HEK293T (cell line): ENCODE measurements around the gene ADAMTS3.

Source experiments
- CTBP1 ChIP-seq: fragments of 450-650 bp; IDR thresholded peaks from 2 replicates; pipeline ENCODE4 v1.6.1; 2016; ENCODE audit warnings: borderline replicate concordance
- L3MBTL2 ChIP-seq: fragments of 450-650 bp; conservative IDR thresholded peaks from 2 replicates; pipeline ENCODE4 v1.6.1; 2016; ENCODE audit warnings: mild to moderate bottlenecking
- LEF1 ChIP-seq: fragments of 450-650 bp; IDR thresholded peaks from 2 replicates; pipeline ENCODE4 v1.6.1; 2017; ENCODE audit warnings: mild to moderate bottlenecking, borderline replicate concordance
- NFRKB ChIP-seq: fragments of 450-650 bp; IDR thresholded peaks from 2 replicates; pipeline ENCODE4 v1.6.1; 2016; ENCODE audit warnings: mild to moderate bottlenecking, moderate library complexity
- SP1 ChIP-seq: fragments of 450-650 bp; IDR thresholded peaks from 2 replicates; pipeline ENCODE4 v1.6.1; 2017
- SUZ12 ChIP-seq: fragments of 450-650 bp; IDR thresholded peaks from 2 replicates; pipeline ENCODE4 v1.6.1; 2016; ENCODE audit warnings: mild to moderate bottlenecking
- TARDBP ChIP-seq: fragments of 450-650 bp; IDR thresholded peaks from 2 replicates; pipeline ENCODE4 v1.6.1; 2016
- ZNF384 ChIP-seq: fragments of 450-650 bp; IDR thresholded peaks from 2 replicates; pipeline ENCODE4 v1.6.1; 2016

DNA sequence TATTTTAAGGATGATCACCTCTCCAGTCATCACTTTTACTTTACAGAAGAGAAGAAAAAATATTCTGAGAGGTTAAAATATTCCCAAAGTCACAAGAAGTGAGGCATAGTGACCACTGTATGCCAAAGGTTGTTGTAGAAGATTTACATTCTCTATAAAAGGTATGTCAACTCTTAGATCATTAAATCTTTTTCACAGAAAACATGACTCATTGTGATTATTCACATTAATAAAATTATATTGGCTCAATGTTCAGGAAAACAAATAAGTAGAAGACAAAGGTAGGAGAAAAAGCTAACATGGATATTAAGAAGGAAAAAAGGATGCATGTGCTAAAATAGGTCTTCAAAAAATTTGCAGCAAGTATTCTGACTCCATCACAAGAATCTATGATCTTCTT lies 82.0 kb downstream of the ADAMTS3 start:
- no peak for TF ChIP-seq CTBP1
- no peak for TF ChIP-seq TARDBP
- TF ChIP-seq LEF1 = no peak
- TF ChIP-seq L3MBTL2 = no peak
- no peak for TF ChIP-seq NFRKB
- TF ChIP-seq SUZ12 = no peak
- TF ChIP-seq SP1 = no peak
- TF ChIP-seq ZNF384 = no peak
